ENCODE results near the gene GNL1. TPM values are rescaled to one million over a fixed set of nuclear protein-coding genes. Genes with fewer than 3 reads are reported as not detected.
"Not testable (repeated sequence)": the region's sequence is repeated elsewhere in the genome, so short reads cannot be mapped to it uniquely, and the experiment has no call there.

The GNL1 gene
- total RNA-seq, 6 experiments from 2014 or later: 5.1 to 25.6 (median 19.8) TPM

DNA sequence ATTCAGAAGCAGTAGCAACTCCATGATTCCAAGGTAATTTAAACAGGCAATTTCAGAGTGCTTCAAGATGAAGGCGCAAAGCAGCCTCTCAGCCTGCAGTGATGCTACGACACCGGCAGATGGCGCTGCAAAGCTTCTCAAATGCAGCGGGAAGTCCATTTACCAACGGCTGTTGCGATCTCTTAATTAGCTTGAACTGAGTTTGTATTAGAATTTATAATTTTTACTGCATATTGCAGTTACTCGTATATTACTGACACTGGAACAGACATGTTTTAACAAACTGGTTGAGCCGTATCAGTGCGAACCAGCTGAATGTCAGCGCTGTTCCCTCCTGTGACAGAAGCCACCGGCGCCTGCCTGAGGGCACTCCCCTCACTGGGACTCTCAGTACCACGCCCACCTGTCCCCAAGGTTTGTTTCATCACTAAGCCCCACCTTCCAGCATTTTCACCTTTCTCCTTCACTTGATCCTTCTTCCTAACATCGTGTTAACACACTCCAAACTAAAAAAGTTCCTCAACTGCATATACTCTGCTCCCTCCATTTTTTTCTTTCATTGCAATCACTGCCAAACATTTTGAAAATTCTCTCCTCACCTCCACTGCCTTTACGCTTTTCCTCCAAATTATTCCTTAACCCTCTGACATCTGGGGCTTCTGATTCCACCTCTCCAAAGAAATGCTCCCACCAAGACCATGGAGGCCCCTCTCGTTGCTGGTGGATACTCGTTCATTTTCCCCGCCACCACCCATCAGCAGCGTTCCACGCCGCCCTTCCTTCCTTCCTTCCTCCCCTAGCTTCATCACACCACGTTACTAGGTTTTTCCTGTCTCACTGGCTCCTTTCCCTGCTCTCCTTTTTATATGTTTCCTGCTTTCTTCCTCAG lies 14.5 kb downstream of the GNL1 start:
- TF ChIP-seq, protein P1, sequence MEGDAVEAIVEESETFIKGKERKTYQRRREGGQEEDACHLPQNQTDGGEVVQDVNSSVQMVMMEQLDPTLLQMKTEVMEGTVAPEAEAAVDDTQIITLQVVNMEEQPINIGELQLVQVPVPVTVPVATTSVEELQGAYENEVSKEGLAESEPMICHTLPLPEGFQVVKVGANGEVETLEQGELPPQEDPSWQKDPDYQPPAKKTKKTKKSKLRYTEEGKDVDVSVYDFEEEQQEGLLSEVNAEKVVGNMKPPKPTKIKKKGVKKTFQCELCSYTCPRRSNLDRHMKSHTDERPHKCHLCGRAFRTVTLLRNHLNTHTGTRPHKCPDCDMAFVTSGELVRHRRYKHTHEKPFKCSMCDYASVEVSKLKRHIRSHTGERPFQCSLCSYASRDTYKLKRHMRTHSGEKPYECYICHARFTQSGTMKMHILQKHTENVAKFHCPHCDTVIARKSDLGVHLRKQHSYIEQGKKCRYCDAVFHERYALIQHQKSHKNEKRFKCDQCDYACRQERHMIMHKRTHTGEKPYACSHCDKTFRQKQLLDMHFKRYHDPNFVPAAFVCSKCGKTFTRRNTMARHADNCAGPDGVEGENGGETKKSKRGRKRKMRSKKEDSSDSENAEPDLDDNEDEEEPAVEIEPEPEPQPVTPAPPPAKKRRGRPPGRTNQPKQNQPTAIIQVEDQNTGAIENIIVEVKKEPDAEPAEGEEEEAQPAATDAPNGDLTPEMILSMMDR (IDR thresholded peaks at IDR 0.05): peak; percentile 91 to 99 (median 99)
- no peak for TF ChIP-seq POLR2A (IDR thresholded peaks at IDR 0.05)
- Histone ChIP-seq H3K9me3 (no peaks in the 10 kb centered on the region), H3K36me3 (peaks cover 0 to 3% (median 0%) of the 10 kb centered on the region in 4 donors), H3K4me1 (peaks cover 0 to 4% (median 0%) of the 10 kb centered on the region in 4 donors), H3K27me3 (no peaks in the 10 kb centered on the region), H3K27ac (peak overlapping the region in 2 of 3 donors; percentile 3 to 40), H3K4me3 (peak overlapping the region; percentile 11 to 31 (median 25))
- ATAC-seq (peak; percentile 87 to 95 (median 88)), DNase-seq (peak; percentile 74 to 81 (median 75))
- 11% methylated on average over 23 of the region's 23 CpGs for WGBS (ENCODE audit: insufficient coverage, low coverage, low lambda C conversion rate, missing lambda C conversion rate)
- intact Hi-C loops (cut with DNase I): loop anchor here in 1 of 2 donors (10.0 kb wide), 1 partner anchor 53 kb away; no protein-coding TSS in a partner anchor

DNA sequence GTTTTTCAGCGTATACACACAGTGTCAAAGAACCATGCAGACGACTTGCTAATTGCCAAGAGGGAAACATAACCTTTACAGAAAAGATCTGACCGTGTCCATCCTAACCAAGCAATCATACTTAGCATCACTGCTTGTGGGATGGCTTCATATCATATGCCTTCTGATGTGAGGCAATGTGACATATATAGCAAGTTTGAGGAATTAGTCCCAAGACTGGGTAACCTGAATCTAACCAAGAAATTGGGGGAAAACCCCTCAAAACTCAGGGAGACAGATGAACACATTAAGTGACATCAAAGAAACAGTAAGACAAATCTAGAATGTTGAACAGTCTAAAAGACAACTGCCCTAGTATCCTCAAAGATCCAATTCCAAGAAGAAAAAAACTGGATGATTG lies 18.4 kb downstream of the GNL1 start:
- Histone ChIP-seq H3K4me1 (peaks cover 0 to 9% (median 0%) of the 10 kb centered on the region in 4 donors), H3K9me3 (no peaks in the 10 kb centered on the region), H3K36me3 (no peaks in the 10 kb centered on the region), H3K4me3 (no peak overlapping the region), H3K27ac (no peak overlapping the region), H3K27me3 (no peaks in the 10 kb centered on the region)
- 71% methylated on average over 3 of the region's 3 CpGs for WGBS (ENCODE audit: insufficient coverage, low coverage, low lambda C conversion rate, missing lambda C conversion rate)
- ATAC-seq (no peak), DNase-seq (no peak)
- intact Hi-C loops (cut with DNase I): no loop called here
- no peak for TF ChIP-seq POLR2A (IDR thresholded peaks at IDR 0.05)
- TF ChIP-seq, protein P1 (IDR thresholded peaks at IDR 0.05): no peak

DNA sequence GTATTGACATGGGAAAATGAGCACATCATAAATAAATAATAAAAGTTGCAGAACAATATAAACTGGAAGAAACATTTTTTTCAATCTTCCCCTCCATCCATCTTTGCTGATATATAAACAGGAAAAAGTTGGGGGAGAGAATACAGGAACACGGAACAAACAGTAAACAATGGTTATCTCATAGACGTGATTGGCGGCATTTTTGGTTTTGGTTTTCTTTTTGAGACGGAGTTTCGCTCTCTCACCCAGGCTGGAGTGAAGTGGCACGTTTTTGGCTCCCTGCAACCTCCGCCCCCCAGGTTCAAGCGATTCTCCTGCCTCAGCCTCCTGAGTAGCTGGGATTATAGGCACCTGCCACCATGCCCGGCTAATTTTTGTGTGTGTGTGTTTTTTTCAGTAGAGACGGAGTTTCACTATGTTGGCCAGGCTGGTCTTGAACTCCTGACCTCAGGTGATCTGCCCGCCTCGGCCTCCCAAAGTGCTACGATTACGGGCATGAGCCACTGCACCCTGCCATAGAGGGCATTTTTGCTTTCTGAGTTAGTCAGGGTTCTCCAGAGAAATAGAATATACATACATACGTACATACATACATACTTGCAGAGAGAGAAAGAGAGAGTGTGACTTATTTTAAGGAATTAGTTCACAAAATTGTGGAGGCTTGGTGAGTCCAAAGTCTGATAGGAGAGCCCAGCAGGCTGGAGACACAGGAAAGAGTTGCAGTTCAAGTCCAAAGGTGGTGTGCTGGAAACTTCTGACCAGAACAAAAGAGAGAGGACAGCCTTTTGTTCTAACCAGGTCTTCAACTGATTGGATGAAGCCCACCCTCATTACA lies 22.6 kb downstream of the GNL1 start:
- Histone ChIP-seq H3K27ac (peak overlapping the region; percentile 65 to 89 (median 88)), H3K36me3 (no peaks in the 10 kb centered on the region), H3K9me3 (no peaks in the 10 kb centered on the region), H3K27me3 (no peaks in the 10 kb centered on the region), H3K4me3 (peak overlapping the region in 1 of 3 donors; percentile 35), H3K4me1 (peaks cover 0 to 16% (median 0%) of the 10 kb centered on the region in 4 donors)
- no peak for TF ChIP-seq POLR2A (IDR thresholded peaks at IDR 0.05)
- TF ChIP-seq, protein P1 (IDR thresholded peaks at IDR 0.05): no peak
- intact Hi-C loops (cut with DNase I): no loop called here
- ATAC-seq (peak; percentile 69 to 76 (median 72)), DNase-seq (peak in 1 of 3 donors; percentile 45)
- 20% methylated on average over 13 of the region's 15 CpGs for WGBS (ENCODE audit: insufficient coverage, low coverage, low lambda C conversion rate, missing lambda C conversion rate)

DNA sequence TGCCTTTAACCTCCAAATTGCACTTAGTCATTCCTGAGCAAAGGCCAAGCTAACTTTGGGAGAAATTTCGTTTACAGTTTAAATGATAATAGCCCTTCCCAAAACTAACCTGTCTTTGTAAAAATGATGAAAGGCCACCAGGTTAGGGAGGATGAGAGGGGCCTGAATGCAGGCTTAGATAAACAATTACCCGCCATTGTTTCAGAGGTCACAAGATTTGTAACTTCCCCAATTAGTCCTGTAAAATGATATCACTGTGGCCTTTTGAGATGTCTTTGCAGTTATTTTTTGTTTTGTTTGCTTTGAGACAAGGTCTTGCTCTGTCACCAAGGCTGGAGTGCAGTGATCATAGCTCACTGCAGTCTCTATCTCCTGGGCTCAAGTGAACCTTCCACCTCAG lies 26.3 kb downstream of the GNL1 start:
- TF ChIP-seq, protein P1 (IDR thresholded peaks at IDR 0.05): no peak
- TF ChIP-seq POLR2A (IDR thresholded peaks at IDR 0.05): no peak
- peak in 1 of 4 donors; percentile 3 for ATAC-seq
- 25% methylated on average over 2 of the region's 2 CpGs for WGBS (ENCODE audit: insufficient coverage, low coverage, low lambda C conversion rate, missing lambda C conversion rate)
- H3K9me3 ChIP-seq: no peaks in the 10 kb centered on the region
- H3K27me3 ChIP-seq: no peaks in the 10 kb centered on the region
- peak overlapping the region; percentile 34 to 80 (median 59) for H3K27ac ChIP-seq
- peaks cover 0 to 31% (median 2%) of the 10 kb centered on the region in 4 donors for H3K4me1 ChIP-seq
- intact Hi-C loops (cut with DNase I): no loop called here
- no peak for DNase-seq
- H3K4me3 ChIP-seq: no peak overlapping the region
- no peaks in the 10 kb centered on the region for H3K36me3 ChIP-seq

DNA sequence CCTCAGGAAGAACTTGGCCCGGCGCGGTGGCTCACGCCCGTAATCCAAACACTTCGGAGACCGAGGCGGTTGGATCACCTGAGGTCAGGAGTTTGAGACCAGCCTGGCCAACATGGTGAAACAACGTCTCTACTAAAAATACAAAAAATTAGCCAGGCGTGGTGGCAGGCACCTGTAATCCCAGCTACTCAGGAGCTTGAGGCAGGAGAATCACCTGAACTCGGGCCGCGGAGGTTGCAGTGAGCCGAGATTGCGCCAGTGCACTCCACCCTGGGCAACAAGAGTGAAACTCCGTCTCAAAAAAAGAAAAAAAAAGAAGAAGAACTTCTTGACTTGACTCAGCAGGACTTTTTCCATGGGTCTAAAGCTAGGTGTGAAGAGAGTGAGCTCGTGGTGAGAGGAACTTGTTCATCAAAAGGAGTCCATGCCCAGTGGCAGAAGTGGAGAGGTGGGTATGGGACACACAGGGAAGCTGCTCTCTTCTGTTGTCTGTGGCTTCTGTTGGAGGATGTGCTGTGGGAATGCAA lies 26.9 kb downstream of the GNL1 start:
- Histone ChIP-seq H3K4me1 (peaks cover 0 to 31% (median 2%) of the 10 kb centered on the region in 4 donors), H3K27ac (peak overlapping the region; percentile 34 to 80 (median 59))
- 74% methylated on average over 17 of the region's 17 CpGs for WGBS (ENCODE audit: insufficient coverage, low coverage, low lambda C conversion rate, missing lambda C conversion rate)
- intact Hi-C loops (cut with DNase I); H3K27me3 ChIP-seq; ATAC-seq; H3K36me3 ChIP-seq; H3K9me3 ChIP-seq; H3K4me3 ChIP-seq; DNase-seq: not testable (repeated sequence)

DNA sequence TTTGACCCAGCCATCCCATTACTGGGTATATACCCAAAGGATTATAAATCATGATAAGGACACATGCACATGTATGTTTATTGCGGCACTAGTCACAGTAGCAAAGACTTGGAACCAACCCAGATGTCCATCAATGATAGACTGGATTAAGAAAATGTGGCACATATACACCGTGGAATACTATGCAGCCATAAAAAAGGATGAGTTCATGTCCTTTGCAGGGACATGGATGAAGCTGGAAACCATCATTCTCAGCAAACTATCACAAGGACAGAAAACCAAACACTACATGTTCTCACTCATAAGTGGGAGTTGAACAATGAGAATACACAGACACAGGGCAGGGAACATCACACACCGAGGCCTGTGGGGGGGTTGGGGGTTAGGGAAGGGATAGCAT lies 29.8 kb downstream of the GNL1 start:
- H3K4me3 ChIP-seq; H3K36me3 ChIP-seq; H3K9me3 ChIP-seq; H3K27ac ChIP-seq; intact Hi-C loops (cut with DNase I); H3K27me3 ChIP-seq; DNase-seq; ATAC-seq: not testable (repeated sequence)
- WGBS (ENCODE audit: insufficient coverage, low coverage, low lambda C conversion rate, missing lambda C conversion rate): 100% methylated on average over 2 of the region's 3 CpGs
- H3K4me1 ChIP-seq: peaks cover 0 to 26% (median 2%) of the 10 kb centered on the region in 4 donors
